HG02870 (cell line): Measurements from ENCODE around the gene IL1B.

Source experiments
- ATAC-seq: cut with Tn5 transposase; IDR thresholded peaks from one replicate; pipeline ENCODE4 v1.9.1; 2021; ENCODE audit warnings: mild to moderate bottlenecking, moderate library complexity; ENCODE audit not compliant: unreplicated experiment

Gene IL1B

GRCh38 chr2:112811276-112811831 lies 25.2 kb downstream of the IL1B start:
- ATAC-seq = no peak

- no peak for ATAC-seq
These were observed 27.5 kb downstream of the IL1B start for GRCh38 chr2:112809112-112809511.

- ATAC-seq = no peak
These were observed 29.3 kb downstream of the IL1B start for GRCh38 chr2:112807233-112807807.

GRCh38 chr2:112805542-112805941 lies 31.0 kb downstream of the IL1B start:
- peak; percentile 86 for ATAC-seq

- ATAC-seq = no peak
These were observed 32.7 kb downstream of the IL1B start for GRCh38 chr2:112803691-112804521.

GRCh38 chr2:112800881-112801583 lies 35.5 kb downstream of the IL1B start:
- ATAC-seq = no peak

- ATAC-seq = peak; percentile 52
These were observed 37.3 kb downstream of the IL1B start for GRCh38 chr2:112798979-112799975.

- ATAC-seq = no peak
These were observed 40.1 kb downstream of the IL1B start for GRCh38 chr2:112796486-112796885.

- ATAC-seq = no peak
These were observed 40.8 kb downstream of the IL1B start for GRCh38 chr2:112795774-112796173.

GRCh38 chr2:112794841-112795240 lies 41.7 kb downstream of the IL1B start:
- ATAC-seq = no peak

GRCh38 chr2:112794131-112794733 lies 42.3 kb downstream of the IL1B start:
- peak; percentile 70 for ATAC-seq

GRCh38 chr2:112793449-112793978 lies 43.1 kb downstream of the IL1B start:
- peak; percentile 37 for ATAC-seq

- ATAC-seq = no peak
These were observed 44.2 kb downstream of the IL1B start for GRCh38 chr2:112792419-112792818.

- no peak for ATAC-seq
These were observed 44.8 kb downstream of the IL1B start for GRCh38 chr2:112791693-112792230.

GRCh38 chr2:112791019-112791418 lies 45.6 kb downstream of the IL1B start:
- no peak for ATAC-seq

GRCh38 chr2:112790305-112790704 lies 46.3 kb downstream of the IL1B start:
- no peak for ATAC-seq

- ATAC-seq = no peak
These were observed 47.4 kb downstream of the IL1B start for GRCh38 chr2:112789186-112789585.

- ATAC-seq = no peak
These were observed 47.9 kb downstream of the IL1B start for GRCh38 chr2:112788653-112789052.

GRCh38 chr2:112787729-112788393 lies 48.7 kb downstream of the IL1B start:
- no peak for ATAC-seq
